GM19099 (cell line): ENCODE results near the gene SLIT3.

Source experiments
- POLR2A ChIP-seq: IDR thresholded peaks from 3 replicates; pipeline ENCODE4 v1.6.1; 2011; ENCODE audit warnings: low read depth; ENCODE audit not compliant: insufficient read length; ENCODE audit errors: extremely low read depth

The SLIT3 gene

DNA sequence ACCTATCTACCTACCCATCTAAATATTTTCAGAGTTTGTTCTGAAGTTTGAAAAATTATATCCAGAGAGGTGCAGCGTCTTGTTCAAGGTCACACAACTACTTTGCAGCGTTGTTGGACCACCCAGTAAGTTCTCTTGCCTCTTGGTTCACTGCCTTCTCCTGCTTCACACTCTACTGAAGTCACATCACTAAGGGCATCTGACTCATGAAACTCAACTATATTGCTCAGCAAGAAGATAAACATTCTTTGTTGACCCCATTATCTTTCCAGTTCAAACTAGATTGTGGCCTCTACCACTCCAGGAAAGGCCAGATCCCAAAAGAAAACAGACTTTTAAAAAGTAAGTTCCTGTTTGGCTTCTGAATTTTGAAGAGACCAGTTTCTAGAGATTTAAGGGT, 326.9 kb downstream of the SLIT3 start:
- TF ChIP-seq POLR2A: no peak

DNA sequence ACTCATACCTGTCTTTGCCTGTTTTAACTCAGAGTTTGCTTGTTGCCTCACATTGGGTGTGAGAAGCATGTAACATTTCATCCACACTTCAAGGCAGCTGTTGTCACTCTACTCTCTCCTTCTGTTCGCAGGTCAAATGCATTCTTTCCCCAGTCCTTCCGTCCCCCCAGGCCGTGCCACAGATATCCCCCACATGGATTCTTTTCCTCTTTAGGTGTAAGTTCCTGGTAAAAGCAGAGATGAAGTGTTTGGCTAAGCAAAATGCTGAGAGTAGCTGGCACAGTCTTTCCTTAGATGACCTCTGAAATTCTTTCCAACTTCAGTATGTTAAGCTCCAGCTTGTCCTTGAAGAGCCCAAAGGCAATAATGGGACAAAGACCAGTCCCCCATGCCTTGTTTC, 328.2 kb downstream of the SLIT3 start:
- no peak for TF ChIP-seq POLR2A

DNA sequence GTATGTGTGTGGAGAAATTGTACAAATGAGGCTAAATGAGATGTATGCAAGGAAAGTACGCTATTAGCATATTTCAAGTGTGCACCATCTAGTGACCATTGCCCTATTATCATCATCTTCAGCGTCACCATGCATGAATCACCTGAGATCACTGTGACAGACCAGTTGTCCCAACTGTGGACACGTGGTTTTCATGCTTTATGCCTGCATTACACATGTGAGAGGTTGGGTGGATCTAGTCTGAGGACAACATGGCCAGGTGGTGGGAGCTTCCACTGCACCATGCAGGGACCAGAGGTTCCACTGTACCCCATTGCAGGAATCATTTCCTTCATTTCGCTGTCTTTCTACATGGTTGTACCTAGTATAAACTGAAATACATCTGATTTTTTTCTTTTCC, 329.8 kb downstream of the SLIT3 start:
- TF ChIP-seq POLR2A: no peak

DNA sequence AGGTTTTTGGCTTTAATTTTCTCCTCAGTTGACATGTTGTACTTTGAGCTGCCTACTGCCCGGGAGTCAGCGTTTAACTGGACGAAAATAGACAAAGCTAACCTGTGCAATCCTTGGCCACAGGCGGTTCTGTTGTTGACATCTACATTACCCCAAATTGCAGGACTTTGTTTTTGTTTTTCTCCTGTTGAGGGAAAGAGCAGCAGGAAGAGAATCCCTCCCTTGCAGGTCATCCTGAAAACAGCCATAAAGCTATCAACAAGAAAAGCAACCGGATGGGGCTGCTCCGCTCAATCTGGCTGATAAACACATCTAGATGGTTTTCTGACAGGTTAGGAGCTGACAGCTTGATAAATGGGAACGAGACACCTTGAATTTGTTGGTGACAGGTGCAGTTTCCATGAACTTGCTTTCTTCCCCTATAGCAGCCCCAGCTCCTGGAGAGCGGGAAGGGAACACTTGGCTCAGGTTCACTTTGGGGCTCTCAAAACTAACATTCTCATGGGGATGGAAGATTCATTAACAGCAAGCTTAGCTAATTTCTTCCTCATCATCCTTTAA, 331.5 kb downstream of the SLIT3 start:
- TF ChIP-seq POLR2A: no peak

DNA sequence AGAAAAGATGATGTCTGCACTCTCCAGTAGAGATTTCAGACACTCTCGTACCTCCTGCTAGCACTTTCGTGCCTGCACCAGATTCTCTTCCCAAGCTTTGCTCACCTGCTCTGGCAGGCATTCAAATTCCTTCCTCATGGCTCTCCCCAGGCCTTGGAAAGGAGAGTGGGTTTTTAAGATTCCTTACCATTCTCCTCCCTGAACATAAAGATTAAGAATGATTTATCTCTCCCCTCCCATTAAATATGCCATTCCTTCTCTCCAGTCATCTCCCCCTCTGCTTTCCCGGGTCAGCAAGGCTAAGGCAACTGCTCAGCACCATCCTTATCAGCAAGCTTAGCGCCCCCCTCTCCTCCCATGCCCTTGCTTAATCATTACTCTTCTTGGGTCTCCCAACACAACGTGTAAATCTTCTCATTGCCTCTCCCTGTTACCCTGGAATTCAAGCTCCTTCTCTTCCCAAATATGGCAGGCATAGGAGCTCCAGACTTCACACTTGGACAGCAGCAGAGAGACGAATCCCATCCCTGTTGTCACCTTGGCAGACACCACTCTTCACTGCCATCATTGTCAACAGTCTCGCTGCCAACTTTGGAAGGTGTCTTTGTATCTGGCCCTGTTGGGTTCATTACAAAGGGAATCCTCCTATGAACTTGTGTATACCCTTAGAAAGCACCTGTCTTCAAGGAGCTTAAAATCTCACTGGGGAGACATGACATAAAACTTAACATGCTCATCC, 332.9 kb downstream of the SLIT3 start:
- no peak for TF ChIP-seq POLR2A

DNA sequence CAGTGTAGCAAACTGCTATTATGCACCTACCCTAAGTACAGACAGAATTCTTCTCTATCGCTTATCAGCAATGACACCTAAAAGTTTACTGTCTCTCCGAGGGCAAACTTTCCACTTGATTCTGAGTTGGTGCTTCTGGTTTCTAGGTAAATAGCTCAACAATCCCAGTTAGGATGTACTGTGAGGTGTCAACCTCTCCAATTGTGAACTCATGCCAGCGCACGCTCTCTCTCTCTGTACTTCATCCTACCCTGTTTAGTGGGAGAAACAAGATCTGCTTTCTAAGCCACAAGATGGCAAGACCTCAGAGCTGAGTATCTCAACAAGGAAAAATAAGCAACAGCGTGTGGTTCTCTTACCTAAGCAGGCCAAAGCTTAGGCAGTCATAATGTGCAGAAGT, 335.3 kb downstream of the SLIT3 start:
- no peak for TF ChIP-seq POLR2A

DNA sequence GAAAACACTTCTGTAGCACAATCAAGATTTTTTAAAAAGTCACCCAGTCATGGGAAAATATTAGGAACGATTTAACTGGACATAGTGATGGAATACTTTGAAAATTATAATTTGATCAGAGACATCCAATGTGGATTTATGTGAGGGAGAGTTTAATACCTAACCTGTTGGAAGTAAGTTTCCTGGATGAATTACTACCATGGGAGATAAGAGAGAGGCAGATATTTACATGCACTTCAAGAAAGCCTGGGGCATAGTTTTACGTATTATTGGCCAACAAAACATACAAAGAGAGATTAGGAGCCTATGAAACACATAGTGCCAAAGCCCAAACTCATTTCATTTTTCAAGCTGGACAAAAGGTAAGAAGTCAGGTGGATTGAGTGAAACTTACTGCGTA, 336.8 kb downstream of the SLIT3 start:
- no peak for TF ChIP-seq POLR2A

DNA sequence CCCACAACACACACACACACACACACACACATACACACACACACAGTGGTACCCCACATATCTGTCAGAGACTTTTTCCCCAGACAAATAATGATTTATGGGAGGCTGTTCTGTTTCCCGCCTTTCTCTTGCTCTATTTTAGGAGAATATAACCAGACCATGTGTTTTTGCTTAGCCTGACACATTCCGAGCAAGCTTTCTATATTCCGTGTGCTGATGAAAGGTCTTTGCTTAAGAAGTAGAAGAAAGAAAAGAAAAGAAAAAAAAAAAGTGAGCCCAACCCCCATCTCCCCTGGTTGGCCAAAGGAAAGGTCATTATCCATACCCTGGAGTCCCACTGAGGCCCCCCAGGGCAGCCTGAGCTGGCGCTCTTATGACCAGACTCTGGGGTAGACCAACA, 338.6 kb downstream of the SLIT3 start:
- TF ChIP-seq POLR2A: no peak

DNA sequence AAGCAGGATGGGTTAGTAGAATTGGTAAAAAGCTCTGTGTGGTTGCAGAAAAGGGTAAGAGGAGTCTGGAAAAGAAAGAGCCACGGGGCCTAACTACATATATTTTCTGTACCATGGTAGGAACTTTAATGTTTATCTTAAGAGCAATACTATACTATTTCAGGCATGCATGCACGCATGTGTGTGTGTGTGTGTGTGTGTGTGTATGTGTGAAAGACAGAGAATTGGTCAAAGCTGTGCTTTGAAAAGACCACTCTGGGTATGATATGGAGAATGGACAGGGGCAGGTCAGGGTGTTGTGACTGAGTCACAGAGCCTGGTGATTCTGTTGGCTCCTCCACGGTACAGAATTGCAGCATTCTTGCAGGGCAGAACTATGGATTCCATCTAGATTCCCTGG, 339.3 kb downstream of the SLIT3 start:
- TF ChIP-seq POLR2A: no peak

DNA sequence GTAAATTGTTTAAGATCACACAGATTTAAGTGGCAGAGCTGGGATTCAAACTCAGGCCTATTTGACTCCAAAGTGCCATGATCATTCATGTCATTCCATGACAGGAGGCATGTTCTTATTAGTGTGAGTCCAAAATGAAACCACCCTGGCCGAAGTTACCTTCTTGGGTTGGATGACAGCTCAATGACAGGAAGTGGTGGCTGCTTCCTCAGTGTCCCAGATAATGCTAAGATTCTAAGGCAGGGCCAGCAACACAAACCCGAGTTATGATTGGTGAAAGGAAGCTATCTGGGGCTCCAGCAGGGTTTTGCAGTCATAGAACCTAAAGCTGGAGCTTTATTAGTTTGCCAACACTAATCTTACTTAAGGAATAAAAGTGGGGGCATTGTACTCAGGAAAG, 340.4 kb downstream of the SLIT3 start:
- TF ChIP-seq POLR2A: no peak

DNA sequence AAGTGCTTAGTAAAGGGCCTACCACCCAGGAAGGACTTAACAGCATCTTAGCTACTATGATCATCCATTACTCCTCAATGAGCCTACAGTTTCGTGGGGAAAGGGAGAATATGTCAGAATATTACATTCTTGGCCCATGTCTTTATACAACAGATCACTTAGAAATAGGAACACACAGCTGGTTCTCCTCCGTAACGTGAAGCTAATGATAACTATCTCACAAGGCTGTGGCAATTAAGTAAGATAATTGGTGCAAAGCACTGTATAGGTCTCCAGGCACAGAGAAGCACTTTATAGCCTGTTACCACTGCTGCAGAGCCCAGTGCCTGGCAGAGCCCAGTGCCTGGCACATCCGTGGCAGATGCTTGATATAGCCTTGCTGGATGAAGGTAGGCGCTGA, 347.6 kb downstream of the SLIT3 start:
- no peak for TF ChIP-seq POLR2A

DNA sequence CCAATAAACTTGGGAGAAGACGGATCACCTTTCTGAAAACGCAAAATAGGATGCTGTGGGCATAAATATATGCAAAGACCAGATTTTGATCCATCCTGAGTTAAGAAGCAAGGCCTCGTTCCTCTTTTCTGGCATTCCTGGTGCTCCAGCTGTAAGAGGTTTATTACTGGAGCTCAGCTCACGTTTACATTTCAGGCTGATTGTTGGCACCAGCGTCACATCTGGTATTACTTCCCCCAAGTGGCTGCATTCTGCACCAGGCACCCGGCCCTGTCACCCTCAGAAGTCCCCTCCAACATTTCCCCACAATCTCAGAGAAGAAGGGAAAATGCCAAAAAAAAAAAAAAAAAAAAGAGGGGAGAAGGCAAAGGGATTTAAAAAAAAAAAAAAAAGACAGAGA, 348.7 kb downstream of the SLIT3 start:
- TF ChIP-seq POLR2A: no peak

DNA sequence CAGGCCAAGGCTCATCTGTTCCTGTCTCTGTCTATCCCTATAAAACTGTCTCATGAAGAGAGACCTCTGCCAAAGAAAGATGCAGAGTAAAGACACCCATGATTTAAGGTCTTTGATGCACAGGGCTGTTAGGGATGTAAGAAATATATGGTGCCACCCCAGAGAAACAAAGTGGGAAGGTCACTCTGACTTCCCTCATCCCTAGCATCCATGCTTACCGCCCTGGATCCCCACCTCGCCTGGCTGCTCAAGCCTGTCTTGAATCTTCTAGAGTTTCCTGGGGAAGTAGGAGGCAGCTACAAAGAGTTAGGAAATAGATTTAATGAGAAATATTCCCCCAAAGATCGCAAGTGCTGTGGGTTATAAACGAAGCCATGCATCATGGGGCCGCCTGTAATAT, 349.2 kb downstream of the SLIT3 start:
- no peak for TF ChIP-seq POLR2A

DNA sequence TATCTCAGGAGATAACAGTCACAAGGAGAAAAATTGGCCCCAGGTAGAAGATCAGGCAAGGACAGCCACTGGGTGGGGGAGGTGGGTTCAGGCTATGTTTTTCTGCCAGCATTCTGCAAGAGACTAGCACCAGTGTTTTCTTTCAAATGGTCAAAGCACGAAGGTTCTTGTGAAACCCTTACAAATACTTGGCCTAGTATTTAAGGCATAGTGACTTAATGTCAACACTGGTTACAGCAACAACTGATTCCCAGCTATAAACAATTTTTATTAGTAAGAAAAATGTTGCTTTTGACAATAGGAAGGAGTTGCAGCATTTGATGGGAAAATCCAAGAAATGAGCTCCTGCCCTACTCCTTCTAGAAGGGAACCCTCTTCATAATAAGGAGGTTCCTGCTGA, 349.6 kb downstream of the SLIT3 start:
- TF ChIP-seq POLR2A: no peak

DNA sequence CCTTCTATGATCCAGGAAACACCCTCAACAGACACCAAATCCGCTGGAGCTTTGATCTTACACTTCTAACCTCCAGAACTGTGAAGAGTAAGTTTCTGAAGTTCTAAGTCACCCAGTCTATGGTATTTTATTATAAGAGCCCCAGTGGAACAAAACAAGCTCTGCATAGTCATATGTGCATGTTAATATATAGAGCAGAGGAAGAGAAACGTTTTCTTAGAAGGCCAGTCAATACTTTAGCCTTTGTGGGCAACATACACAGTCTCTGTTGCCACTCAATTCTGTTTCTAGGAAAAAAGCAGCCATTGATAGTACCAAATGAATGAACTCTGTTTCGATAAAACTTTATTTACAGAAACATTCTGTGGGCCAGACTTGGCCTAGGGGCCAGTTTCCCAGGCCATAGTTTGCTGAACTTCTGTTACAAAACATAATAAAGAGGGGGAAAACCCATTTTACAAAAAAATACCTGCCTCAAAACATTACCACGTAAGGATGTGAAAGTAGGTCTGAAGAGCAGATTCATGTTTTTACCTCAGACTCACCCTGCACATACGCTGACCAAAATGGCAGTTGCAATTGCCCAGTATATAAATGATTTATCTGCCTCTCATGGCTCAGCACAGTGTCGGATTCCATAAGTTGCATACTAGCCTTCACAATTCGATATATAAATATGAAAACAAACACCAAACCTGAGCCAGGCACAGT, 350.5 kb downstream of the SLIT3 start:
- no peak for TF ChIP-seq POLR2A

DNA sequence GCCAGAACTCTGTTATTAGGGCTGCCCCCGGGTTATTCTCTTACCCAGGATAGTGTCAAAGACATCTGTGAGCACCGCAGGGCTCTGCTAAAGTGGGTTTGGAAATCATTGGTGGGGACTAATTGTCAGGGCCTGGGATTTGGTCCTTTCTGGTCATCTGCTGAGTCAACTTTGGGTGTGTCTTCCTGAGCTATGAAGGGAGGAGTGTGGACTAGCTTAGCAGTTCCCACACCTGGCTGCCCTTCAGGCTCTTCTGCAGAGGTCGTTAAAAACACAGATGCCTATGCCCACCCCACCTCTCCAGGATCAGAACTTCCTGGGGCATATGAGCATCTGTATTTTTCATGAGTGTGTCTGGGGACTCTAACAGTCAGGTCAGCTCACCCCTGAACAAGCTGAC, 352.2 kb downstream of the SLIT3 start:
- no peak for TF ChIP-seq POLR2A
